Endothelial cell of umbilical vein (primary cell): ENCODE measurements around the gene POLR3GL. TPM values are rescaled to one million over a fixed set of nuclear protein-coding genes. Genes with fewer than 3 reads are reported as not detected.

Experiments
- BruUV-seq: library from RNA; stranded (reverse); fragments of 400-500 nt; replicated peaks from 2 replicates; lab custom pipeline; 2021; lab: Mats Ljungman, UMichigan
- CTCF ChIA-PET: fragments of 300-600, 350-600 bp; sonication (Branson Sonifier 250); formaldehyde crosslinking; loops from one replicate; lab custom pipeline; 2021; ENCODE audit warnings: antibody characterized with exemption, inconsistent platforms; lab: Charles Lee
- POLR2A ChIA-PET: fragments of 300-600, 350-600 bp; sonication (Branson Sonifier 250); formaldehyde crosslinking; loops from one replicate; lab custom pipeline; 2021; ENCODE audit warnings: antibody characterized with exemption, inconsistent platforms; lab: Charles Lee
- DNase-seq: peaks from one replicate; pipeline ENCODE4 v3.0.0-alpha.2; 2011; ENCODE audit warnings: low read depth, low spot score
- FAIRE-seq: peaks from 2 replicates; lab custom pipeline; 2011; peaks lifted over from hg19 to GRCh38; lab: Jason Lieb, UNC
- H2AFZ ChIP-seq: 2 replicates; pipeline ENCODE4 v1.6.0; 2012; ENCODE audit warnings: low read depth, low read length, control low read depth, inconsistent platforms
- H3K27ac ChIP-seq: 2 replicates; pipeline ENCODE4 v1.5.1; 2011; ENCODE audit warnings: low read depth, mild to moderate bottlenecking, control low read depth, low read length, moderate library complexity; ENCODE audit not compliant: insufficient read depth
- H3K27me3 ChIP-seq, 2 experiments: 2 replicates each; pipeline versions ENCODE4 v1.6.0 to v1.6.1; 2011; ENCODE audit warnings: low read length in 2 of 2, mixed read lengths in 1 of 2; ENCODE audit not compliant: control insufficient read depth in 2 of 2, insufficient read depth in 2 of 2
- H3K36me3 ChIP-seq, 2 experiments: 2 replicates in 1 of 2; 3 replicates in 1 of 2; pipeline ENCODE4 v1.5.1; 2011; ENCODE audit warnings: low read length in 2 of 2, mild to moderate bottlenecking in 1 of 2, moderate library complexity in 1 of 2; ENCODE audit not compliant: control insufficient read depth in 2 of 2, insufficient read depth in 2 of 2; ENCODE audit errors: extremely low read depth in 1 of 2
- H3K4me1 ChIP-seq: 3 replicates; pipeline ENCODE4 v1.5.1; 2011; ENCODE audit warnings: mild to moderate bottlenecking, low read length; ENCODE audit not compliant: control insufficient read depth, insufficient read depth; ENCODE audit errors: extremely low read depth
- H3K4me2 ChIP-seq: 2 replicates; pipeline ENCODE4 v1.6.1; 2011; ENCODE audit warnings: low read length, control low read depth, mixed read lengths; ENCODE audit not compliant: insufficient read depth
- H3K4me3 ChIP-seq, 3 experiments: fragments of 200-600 bp in 1 of 3; sonication (generic), shearing (Covaris generic) in 1 of 3; replicated peaks in 1 of 3; 2 replicates each; pipeline ENCODE4 v1.5.1; 2011 to 2016; ENCODE audit warnings: control low read depth in 3 of 3, low read length in 3 of 3, mild to moderate bottlenecking in 2 of 3, inconsistent platforms in 1 of 3, low read depth in 1 of 3, moderate library complexity in 1 of 3; ENCODE audit not compliant: insufficient read depth in 1 of 3
- H3K79me2 ChIP-seq: 2 replicates; pipeline ENCODE4 v1.6.0; 2012; ENCODE audit warnings: low read length, inconsistent platforms; ENCODE audit not compliant: control insufficient read depth, insufficient read depth
- H3K9ac ChIP-seq: replicated peaks from 2 replicates; pipeline ENCODE3; 2011; ENCODE audit warnings: low read length, control low read depth; ENCODE audit not compliant: insufficient read depth; ENCODE audit errors: extremely low read depth
- H3K9me1 ChIP-seq: replicated peaks from 3 replicates; pipeline ENCODE4 v1.6.0; 2011; ENCODE audit warnings: mild to moderate bottlenecking, low read length; ENCODE audit not compliant: control insufficient read depth, insufficient read depth; ENCODE audit errors: extremely low read depth
- H3K9me3 ChIP-seq: replicated peaks from 2 replicates; pipeline ENCODE4 v1.5.1; 2012; ENCODE audit warnings: low read length, inconsistent platforms; ENCODE audit not compliant: control insufficient read depth, insufficient read depth
- H4K20me1 ChIP-seq: replicated peaks from 2 replicates; pipeline ENCODE3; 2011; ENCODE audit warnings: mild to moderate bottlenecking, low read length; ENCODE audit not compliant: control insufficient read depth, insufficient read depth; ENCODE audit errors: extremely low read depth
- EZH2 ChIP-seq: IDR thresholded peaks from 2 replicates; pipeline ENCODE4 v1.6.1; 2012; ENCODE audit warnings: borderline replicate concordance, low read depth, mild to moderate bottlenecking, moderate library complexity, low read length, inconsistent platforms; ENCODE audit not compliant: severe bottlenecking
- FOS ChIP-seq: IDR thresholded peaks from 2 replicates; pipeline ENCODE4 v1.6.1; 2011; ENCODE audit warnings: mild to moderate bottlenecking, low read length, moderate library complexity, borderline replicate concordance; ENCODE audit not compliant: insufficient read depth
- GATA2 ChIP-seq: IDR thresholded peaks from 2 replicates; pipeline ENCODE4 v1.7.0; 2011; ENCODE audit warnings: low read depth, mild to moderate bottlenecking, moderate library complexity, mixed read lengths, low read length; ENCODE audit not compliant: insufficient read length, insufficient read depth
- JUN ChIP-seq: IDR thresholded peaks from 2 replicates; pipeline ENCODE4 v1.6.1; 2011; ENCODE audit warnings: borderline replicate concordance, low read depth; ENCODE audit not compliant: insufficient read length, insufficient read depth
- MYC ChIP-seq: IDR thresholded peaks from one replicate; pipeline ENCODE4 v1.6.1; 2011; ENCODE audit warnings: mild to moderate bottlenecking, low read depth, low read length
- POLR2A ChIP-seq: IDR thresholded peaks from 2 replicates; pipeline ENCODE4 v1.6.1; 2012; ENCODE audit warnings: low read depth, mild to moderate bottlenecking, control low read depth, low read length
- POLR2AphosphoS5 ChIP-seq: IDR thresholded peaks from 2 replicates; pipeline ENCODE4 v1.6.1; 2012; ENCODE audit warnings: low read depth, mild to moderate bottlenecking, control low read depth, low read length, moderate library complexity; ENCODE audit not compliant: insufficient read depth
- dilution Hi-C: fragments of 300-500 bp; cut with MboI; formaldehyde crosslinking; loops from one replicate; pipeline ENCODE4 v1.15.0; 2019; ENCODE audit warnings: low sequenced_read_pairs; ENCODE audit not compliant: extremely low pct_ligation_motif_present
- intact Hi-C: fragments of 100-400 bp; cut with micrococcal nuclease; formaldehyde crosslinking; loops from one replicate; pipeline ENCODE4 v1.10.0; 2022
- polyA plus RNA-seq, 4 experiments: library from polyadenylated mRNA; depleted of rRNA in 3 of 4; stranded (reverse) in 3 of 4; unstranded in 1 of 4; fragments of >200 nt; gene quantifications; 2 replicates each; pipeline versions ENCODE4 v1.2.1 to v1.2.3, GENCODE V29; 2011 to 2012; ENCODE audit warnings: missing spikeins in 1 of 4
- total RNA-seq: library from RNA; stranded (reverse); gene quantifications from 2 replicates; pipeline ENCODE4 v1.2.3, GENCODE V29; 2021
- TF ChIP-seq, protein P1 (sequence below): IDR thresholded peaks from 2 replicates; pipeline ENCODE4 v1.6.1; 2011; ENCODE audit not compliant: insufficient read depth, insufficient read length
- TF ChIP-seq, protein P2 (sequence below), 2 donors: IDR thresholded peaks; 1 replicate in 1 of 2; 2 replicates in 1 of 2; pipeline ENCODE4 v1.5.1; 2011; ENCODE audit warnings: low read length in 2 of 2, mild to moderate bottlenecking in 2 of 2, moderate library complexity in 2 of 2, control low read depth in 1 of 2, inconsistent platforms in 1 of 2, low read depth in 1 of 2; ENCODE audit not compliant: insufficient read depth in 1 of 2; ENCODE audit errors: extremely low read depth in 1 of 2

POLR3GL gene
- total and polyA plus RNA-seq, 2 donors (not counting 3 experiments of a cell fraction or from before 2014, with no cell fraction given), result 12.4 to 15.3 TPM

DNA sequence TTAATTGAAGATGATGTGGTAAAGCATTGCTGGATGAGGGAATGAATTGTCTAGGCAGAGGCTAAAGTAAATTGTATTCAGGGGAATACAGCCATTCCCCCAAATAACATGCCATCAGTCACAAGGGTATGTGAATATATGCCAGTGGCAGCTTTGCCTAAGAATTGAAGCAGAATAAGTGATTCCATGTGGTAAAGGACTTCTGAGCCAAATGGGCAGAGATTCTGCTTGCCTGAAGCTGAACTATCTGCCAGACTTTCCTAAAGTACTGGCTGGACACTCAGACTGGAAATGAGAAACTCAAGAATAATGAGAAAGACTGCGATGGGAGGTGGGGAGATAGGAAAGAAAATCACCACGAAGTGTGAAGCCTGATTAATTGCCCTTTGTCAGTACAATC lies 9.1 kb upstream of the POLR3GL start:
- no peaks in the 10 kb centered on the region for H3K9me3 ChIP-seq
- dilution Hi-C loops, result no loop called here
- ChIA-PET POLR2A (interaction anchor here (0.8 to 1.1 kb wide), 2 partner anchors 9 to 19 kb away, joined by 3 read pairs; partner anchors contain the start of genes ANKRD34A and POLR3GL), CTCF (interaction anchor here (1.2 to 2.2 kb wide), 4 partner anchors 9 to 110 kb away, joined by 3 to 7 read pairs (median 4); partner anchors contain the start of genes NUDT17 and RBM8A)
- no TSS peak for BruUV-seq
- peak overlapping the region; percentile 94 for H3K4me2 ChIP-seq
- peak overlapping the region; percentile 96 for H3K27ac ChIP-seq
- DNase-seq (peak; percentile 23), FAIRE-seq (no peak)
- peaks cover 33% of the 10 kb centered on the region for H3K4me1 ChIP-seq
- no peaks in the 10 kb centered on the region for H3K9me1 ChIP-seq
- no peaks in the 10 kb centered on the region for H3K36me3 ChIP-seq
- intact Hi-C loops, result loop anchor here (5.0 kb wide), 1 partner anchor 48 kb away; no protein-coding TSS in a partner anchor
- H3K9ac ChIP-seq, result peak overlapping the region; percentile 86
- peak overlapping the region in 1 of 3 experiments; percentile 87 for H3K4me3 ChIP-seq
- H4K20me1 ChIP-seq, result no peaks in the 10 kb centered on the region
- TF ChIP-seq FOS, result no peak
- TF ChIP-seq, protein P1, sequence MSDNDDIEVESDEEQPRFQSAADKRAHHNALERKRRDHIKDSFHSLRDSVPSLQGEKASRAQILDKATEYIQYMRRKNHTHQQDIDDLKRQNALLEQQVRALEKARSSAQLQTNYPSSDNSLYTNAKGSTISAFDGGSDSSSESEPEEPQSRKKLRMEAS, result no peak
- no peak for TF ChIP-seq POLR2A
- TF ChIP-seq, protein P2, sequence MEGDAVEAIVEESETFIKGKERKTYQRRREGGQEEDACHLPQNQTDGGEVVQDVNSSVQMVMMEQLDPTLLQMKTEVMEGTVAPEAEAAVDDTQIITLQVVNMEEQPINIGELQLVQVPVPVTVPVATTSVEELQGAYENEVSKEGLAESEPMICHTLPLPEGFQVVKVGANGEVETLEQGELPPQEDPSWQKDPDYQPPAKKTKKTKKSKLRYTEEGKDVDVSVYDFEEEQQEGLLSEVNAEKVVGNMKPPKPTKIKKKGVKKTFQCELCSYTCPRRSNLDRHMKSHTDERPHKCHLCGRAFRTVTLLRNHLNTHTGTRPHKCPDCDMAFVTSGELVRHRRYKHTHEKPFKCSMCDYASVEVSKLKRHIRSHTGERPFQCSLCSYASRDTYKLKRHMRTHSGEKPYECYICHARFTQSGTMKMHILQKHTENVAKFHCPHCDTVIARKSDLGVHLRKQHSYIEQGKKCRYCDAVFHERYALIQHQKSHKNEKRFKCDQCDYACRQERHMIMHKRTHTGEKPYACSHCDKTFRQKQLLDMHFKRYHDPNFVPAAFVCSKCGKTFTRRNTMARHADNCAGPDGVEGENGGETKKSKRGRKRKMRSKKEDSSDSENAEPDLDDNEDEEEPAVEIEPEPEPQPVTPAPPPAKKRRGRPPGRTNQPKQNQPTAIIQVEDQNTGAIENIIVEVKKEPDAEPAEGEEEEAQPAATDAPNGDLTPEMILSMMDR (IDR thresholded peaks at IDR 0.05; ENCODE audit: extremely low read depth in 1 of 2, insufficient read depth in 1 of 2, low read depth in 1 of 2, low read length in 2 of 2), result no peak
- H3K27me3 ChIP-seq, result no peaks in the 10 kb centered on the region
- H2AFZ ChIP-seq, result peak overlapping the region; percentile 60
- peaks cover 64% of the 10 kb centered on the region for H3K79me2 ChIP-seq

DNA sequence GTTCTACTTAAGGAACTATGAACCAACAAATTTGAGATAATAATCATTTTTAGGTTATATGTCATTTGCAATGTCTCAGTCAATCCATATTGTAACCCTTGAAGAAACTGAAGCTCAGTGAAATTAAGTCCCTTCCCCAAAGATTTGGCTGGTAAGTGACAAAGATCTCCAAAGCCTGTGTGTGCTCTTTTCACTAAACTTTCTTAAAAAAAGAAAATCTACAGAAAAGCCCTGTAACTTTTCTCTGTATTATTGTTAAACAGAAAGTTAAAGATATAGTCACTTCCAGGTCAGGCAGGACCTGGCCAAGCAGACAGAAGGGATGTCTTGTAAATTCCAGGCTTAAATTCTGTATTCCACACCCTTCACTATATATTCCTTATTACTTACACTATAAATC lies 8.1 kb upstream of the POLR3GL start:
- Histone ChIP-seq H3K36me3 (no peaks in the 10 kb centered on the region), H3K9me3 (no peaks in the 10 kb centered on the region), H2AFZ (no peak overlapping the region), H3K27ac (peak overlapping the region; percentile 96), H3K27me3 (no peaks in the 10 kb centered on the region), H3K4me1 (peaks cover 40% of the 10 kb centered on the region), H3K9me1 (no peaks in the 10 kb centered on the region), H3K4me2 (peak overlapping the region; percentile 94), H4K20me1 (no peaks in the 10 kb centered on the region), H3K9ac (peak overlapping the region; percentile 86), H3K79me2 (peaks cover 57% of the 10 kb centered on the region), H3K4me3 (peak overlapping the region; percentile 71 to 87 (median 74))
- intact Hi-C loops (loop anchor here (1.0 to 5.0 kb wide), 3 partner anchors 38 to 65 kb away; partner anchors contain the start of gene PEX11B), dilution Hi-C loops (no loop called here)
- CTCF ChIA-PET, result interaction anchor here (2.0 to 2.7 kb wide), 4 partner anchors 29 to 110 kb away, joined by 5 to 22 read pairs (median 10); partner anchors contain the start of genes NUDT17 and RBM8A
- DNase-seq, result peak; percentile 46
- POLR2A ChIA-PET, result no interaction called here
- TSS peak; percentile 68 for BruUV-seq
- TF ChIP-seq POLR2A, result no peak
- no peak for TF ChIP-seq MYC
- TF ChIP-seq POLR2AphosphoS5, result no peak
- TF ChIP-seq JUN, result no peak
- no peak for TF ChIP-seq GATA2
- TF ChIP-seq, protein P1, result no peak
- no peak for TF ChIP-seq EZH2
- no peak for FAIRE-seq
